ENCODE measurements around the gene SPATA12.

DNA sequence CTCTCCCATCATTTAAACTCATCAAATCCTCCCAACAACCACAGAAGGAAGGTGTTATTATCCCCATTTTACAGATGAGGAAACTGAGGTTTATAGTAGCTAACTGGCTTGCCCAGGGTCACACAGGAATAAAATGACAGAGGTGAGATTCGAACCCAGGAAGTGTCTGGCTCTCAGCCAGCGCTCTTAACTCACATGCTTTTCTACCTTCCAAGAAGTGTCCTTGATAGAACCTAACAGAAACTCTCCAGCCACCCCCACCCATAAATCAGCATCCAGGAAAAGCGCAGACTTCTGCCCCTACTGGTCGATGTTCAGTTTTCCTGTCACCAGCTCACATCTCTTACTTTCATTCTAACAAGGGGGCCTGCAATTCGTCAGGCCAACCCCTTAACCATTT, 51.7 kb downstream of the SPATA12 start:
- TF ChIP-seq, protein P1, sequence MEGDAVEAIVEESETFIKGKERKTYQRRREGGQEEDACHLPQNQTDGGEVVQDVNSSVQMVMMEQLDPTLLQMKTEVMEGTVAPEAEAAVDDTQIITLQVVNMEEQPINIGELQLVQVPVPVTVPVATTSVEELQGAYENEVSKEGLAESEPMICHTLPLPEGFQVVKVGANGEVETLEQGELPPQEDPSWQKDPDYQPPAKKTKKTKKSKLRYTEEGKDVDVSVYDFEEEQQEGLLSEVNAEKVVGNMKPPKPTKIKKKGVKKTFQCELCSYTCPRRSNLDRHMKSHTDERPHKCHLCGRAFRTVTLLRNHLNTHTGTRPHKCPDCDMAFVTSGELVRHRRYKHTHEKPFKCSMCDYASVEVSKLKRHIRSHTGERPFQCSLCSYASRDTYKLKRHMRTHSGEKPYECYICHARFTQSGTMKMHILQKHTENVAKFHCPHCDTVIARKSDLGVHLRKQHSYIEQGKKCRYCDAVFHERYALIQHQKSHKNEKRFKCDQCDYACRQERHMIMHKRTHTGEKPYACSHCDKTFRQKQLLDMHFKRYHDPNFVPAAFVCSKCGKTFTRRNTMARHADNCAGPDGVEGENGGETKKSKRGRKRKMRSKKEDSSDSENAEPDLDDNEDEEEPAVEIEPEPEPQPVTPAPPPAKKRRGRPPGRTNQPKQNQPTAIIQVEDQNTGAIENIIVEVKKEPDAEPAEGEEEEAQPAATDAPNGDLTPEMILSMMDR (IDR thresholded peaks at IDR 0.05): no peak
- no peak for TF ChIP-seq POLR2A (IDR thresholded peaks at IDR 0.05)

All from gastroesophageal sphincter (tissue), 3 donors.